HepG2 (cell line): ENCODE measurements around the gene SPATA25. TPM values are rescaled to one million over a fixed set of nuclear protein-coding genes. Genes with fewer than 3 reads are reported as not detected.

Experiments used
- ATF2 ChIP-seq: sonication (generic); formaldehyde crosslinking; IDR thresholded peaks from 2 replicates; pipeline ENCODE4 v1.4.0; 2020; ENCODE audit warnings: missing genetic modification reagents
- ATM ChIP-seq: fragments of 450-650 bp; IDR thresholded peaks from 2 replicates; pipeline ENCODE4 v1.7.1; 2017; ENCODE audit warnings: mild to moderate bottlenecking, borderline replicate concordance
- CEBPG ChIP-seq: IDR thresholded peaks from 2 replicates; pipeline ENCODE4 v1.6.1; 2016
- GMEB1 ChIP-seq: sonication (generic); formaldehyde crosslinking; IDR thresholded peaks from 2 replicates; pipeline ENCODE4 v1.5.1; 2020; ENCODE audit warnings: missing genetic modification reagents, mild to moderate bottlenecking, borderline replicate concordance
- HNF1A ChIP-seq, 2 experiments: sonication (generic) in 1 of 2; formaldehyde crosslinking in 1 of 2; IDR thresholded peaks; 2 replicates each; pipeline versions ENCODE4 v1.4.0 to v1.6.1; 2016 to 2020; ENCODE audit warnings: borderline replicate concordance in 1 of 2, low read depth in 1 of 2, mild to moderate bottlenecking in 1 of 2, missing genetic modification reagents in 1 of 2
- KAT7 ChIP-seq: IDR thresholded peaks from 2 replicates; pipeline ENCODE4 v1.6.1; 2018; ENCODE audit warnings: borderline replicate concordance, missing compliant biosample characterization
- KDM5A ChIP-seq: fragments of 200-600 bp; sonication (generic); IDR thresholded peaks from 2 replicates; pipeline ENCODE4 v1.7.0; 2018; ENCODE audit warnings: antibody characterized with exemption, mild to moderate bottlenecking, low read length, borderline replicate concordance
- KLF16 ChIP-seq, 2 experiments: sonication (generic) in 1 of 2; formaldehyde crosslinking in 1 of 2; IDR thresholded peaks; 2 replicates each; pipeline versions ENCODE4 v1.6.1 to v1.8.0; 2016 to 2023; ENCODE audit warnings: missing genetic modification reagents in 2 of 2, missing compliant biosample characterization in 1 of 2
- MED13 ChIP-seq: sonication (generic); formaldehyde crosslinking; IDR thresholded peaks from 2 replicates; pipeline ENCODE4 v1.5.0; 2020; ENCODE audit warnings: missing genetic modification reagents
- PHF8 ChIP-seq: sonication (generic); formaldehyde crosslinking; IDR thresholded peaks from 2 replicates; pipeline ENCODE4 v1.5.0; 2020; ENCODE audit warnings: missing genetic modification reagents
- ZNF281 ChIP-seq: sonication (generic); formaldehyde crosslinking; IDR thresholded peaks from 2 replicates; pipeline ENCODE4 v1.4.0; 2020; ENCODE audit warnings: missing genetic modification reagents, borderline replicate concordance
- ZNF3 ChIP-seq: IDR thresholded peaks from 2 replicates; pipeline ENCODE4 v1.7.0; 2017; ENCODE audit warnings: inconsistent platforms
- ZNF367 ChIP-seq: sonication (generic); formaldehyde crosslinking; IDR thresholded peaks from 2 replicates; pipeline ENCODE4 v1.4.0; 2020; ENCODE audit warnings: missing genetic modification reagents, borderline replicate concordance
- ZNF382 ChIP-seq: sonication (generic); formaldehyde crosslinking; IDR thresholded peaks from 2 replicates; pipeline ENCODE4 v1.5.0; 2020; ENCODE audit warnings: missing genetic modification reagents, mild to moderate bottlenecking, borderline replicate concordance
- ZNF451 ChIP-seq: sonication (generic); formaldehyde crosslinking; IDR thresholded peaks from 2 replicates; pipeline ENCODE4 v1.5.0; 2020; ENCODE audit warnings: mild to moderate bottlenecking, missing genetic modification reagents
- ZNF703 ChIP-seq: sonication (generic); formaldehyde crosslinking; IDR thresholded peaks from 2 replicates; pipeline ENCODE4 v1.5.1; 2020; ENCODE audit warnings: missing genetic modification reagents, mild to moderate bottlenecking, moderate library complexity, borderline replicate concordance
- ZNF740 ChIP-seq: sonication (generic); formaldehyde crosslinking; IDR thresholded peaks from 2 replicates; pipeline ENCODE4 v1.4.0; 2020; ENCODE audit warnings: missing genetic modification reagents
- polyA plus RNA-seq, 8 experiments: library from polyadenylated mRNA; depleted of rRNA in 3 of 8; stranded (reverse) in 7 of 8; unstranded in 1 of 8; fragments of >200 nt; fragmentation: Illumina TruSeq in 4 of 8; extraction: Trizol in 4 of 8; gene quantifications; 2 replicates each; pipeline versions ENCODE4 v1.2.1 to v1.2.3, GENCODE V29; 2011 to 2016; ENCODE audit warnings: low read depth in 4 of 8, missing spikeins in 1 of 8, mixed read lengths in 1 of 8; ENCODE audit not compliant: insufficient read depth in 1 of 8
- total RNA-seq, 5 experiments: library from RNA; depleted of rRNA; stranded (reverse); fragments of >200 nt; fragmentation: Illumina TruSeq; extraction: Trizol; gene quantifications; 2 replicates each; pipeline ENCODE4 v1.2.3, GENCODE V29; 2016; ENCODE audit warnings: low read depth in 1 of 5

Gene SPATA25
- total and polyA plus RNA-seq, 2 of the 13 experiments (the other 11 are each of a cell fraction or from before 2014, with no cell fraction given) = 4.8 to 7.6 TPM

- TF ChIP-seq GMEB1 = no peak; the same call in none of the 2 replicates
- peak; percentile 5; the same call in 1 of the 2 replicates for TF ChIP-seq MED13 (CRISPR knock-in tag)
- peak; percentile 89 for TF ChIP-seq ATF2 (CRISPR knock-in tag)
- TF ChIP-seq ATM = no peak
- TF ChIP-seq ZNF367 (CRISPR knock-in tag) = no peak
- TF ChIP-seq KDM5A = no peak
- TF ChIP-seq ZNF3 (CRISPR knock-in tag) = 0 out of 2 replicates have a peak, but pooled peaks have one; percentile 18
- peak; percentile 93; the same call in 1 of the 2 replicates for TF ChIP-seq ZNF451
- no peak; the same call in 1 of the 2 replicates for TF ChIP-seq ZNF703 (CRISPR knock-in tag)
- TF ChIP-seq ZNF281 (CRISPR knock-in tag) = peak; percentile 53; the same call in 1 of the 2 replicates
- peak; percentile 75 for TF ChIP-seq PHF8 (CRISPR knock-in tag)
- peak; percentile 65 for TF ChIP-seq CEBPG
- TF ChIP-seq KAT7 = peak; percentile 72; the same call in 1 of the 2 replicates
- no peak for TF ChIP-seq HNF1A (IDR thresholded peaks at IDR 0.05; ENCODE audit: low read depth)
- TF ChIP-seq HNF1A (CRISPR knock-in tag; IDR thresholded peaks at IDR 0.05; ENCODE audit: borderline replicate concordance) = no peak; the same call in 1 of the 2 replicates
- no peak for TF ChIP-seq ZNF740
- TF ChIP-seq KLF16 (CRISPR knock-in tag; IDR thresholded peaks at IDR 0.05) = peak in 1 of 2 experiments; percentile 87; a peak in 2 of 4 replicates
- TF ChIP-seq ZNF382 (CRISPR knock-in tag) = no peak
These were observed 2.9 kb upstream of the SPATA25 start (continued) for GRCh38 chr20:45890077-45890984.
